Endothelial cell of umbilical vein (primary cell): ENCODE results near the gene ZNF652.

Source experiments
- JUN ChIP-seq: IDR thresholded peaks from 2 replicates; pipeline ENCODE4 v1.6.1; 2011; ENCODE audit warnings: borderline replicate concordance, low read depth; ENCODE audit not compliant: insufficient read length, insufficient read depth
- POLR2A ChIP-seq: IDR thresholded peaks from 2 replicates; pipeline ENCODE4 v1.6.1; 2012; ENCODE audit warnings: low read depth, mild to moderate bottlenecking, control low read depth, low read length

DNA sequence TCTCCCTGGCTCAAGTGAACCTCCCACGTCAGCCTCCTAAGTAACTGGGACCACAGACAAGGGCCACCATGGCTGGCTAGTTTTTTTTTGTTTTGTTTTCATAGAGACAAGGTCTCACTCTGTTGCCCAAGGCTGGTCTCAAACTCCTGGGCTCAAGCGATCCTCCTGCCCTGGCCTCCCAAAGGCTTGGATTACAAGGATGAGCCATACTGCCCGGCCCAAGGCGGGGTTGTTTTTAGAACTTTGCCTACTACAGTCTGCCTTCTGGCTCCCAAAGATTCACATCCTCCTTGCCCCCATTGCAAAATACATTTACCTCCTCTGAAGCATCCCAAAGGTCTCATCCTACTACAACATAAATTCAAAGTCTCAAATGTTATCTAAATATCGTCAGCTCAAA is 82.0 kb downstream of the ZNF652 start:
- TF ChIP-seq POLR2A, result no peak
- no peak for TF ChIP-seq JUN
